Mesenchymal stem cell (in vitro differentiated cells and primary cell): ENCODE data around the gene GRAMD1B.
A peak's percentile ranks its signal among the peaks of the same experiment; 100 is the strongest.

ENCODE experiments used
- DNase-seq: peaks from one replicate; pipeline ENCODE4 v3.0.0-alpha.2; 2013
- H2AFZ ChIP-seq: one replicate; pipeline ENCODE4 v1.6.1; 2013; ENCODE audit warnings: low read depth, mild to moderate bottlenecking, control low read depth, inconsistent platforms, low read length, moderate library complexity
- H2AK5ac ChIP-seq: 2 replicates; pipeline ENCODE4 v1.6.1; 2013; ENCODE audit warnings: low read length, moderate library complexity, mild to moderate bottlenecking, inconsistent platforms; ENCODE audit not compliant: severe bottlenecking
- H2BK120ac ChIP-seq: one replicate; pipeline ENCODE4 v1.6.1; 2013; ENCODE audit warnings: low read depth, mild to moderate bottlenecking, inconsistent platforms, low read length, moderate library complexity
- H2BK12ac ChIP-seq, 2 experiments: one replicate each; pipeline ENCODE4 v1.6.1; 2013; ENCODE audit warnings: inconsistent platforms in 2 of 2, low read length in 2 of 2, mild to moderate bottlenecking in 2 of 2, moderate library complexity in 2 of 2, control low read depth in 1 of 2
- H2BK15ac ChIP-seq: one replicate; pipeline ENCODE4 v1.6.1; 2013; ENCODE audit warnings: mild to moderate bottlenecking, low read depth, inconsistent platforms; ENCODE audit not compliant: poor library complexity, severe bottlenecking
- H2BK5ac ChIP-seq: 2 replicates; pipeline ENCODE4 v1.6.1; 2013; ENCODE audit warnings: low read depth, mild to moderate bottlenecking, low read length, control low read depth, inconsistent platforms; ENCODE audit not compliant: poor library complexity, severe bottlenecking
- H3K14ac ChIP-seq, 2 experiments: one replicate each; pipeline ENCODE4 v1.6.1; 2013; ENCODE audit warnings: inconsistent platforms in 2 of 2, low read length in 2 of 2, control low read depth in 1 of 2, mild to moderate bottlenecking in 1 of 2, moderate library complexity in 1 of 2
- H3K18ac ChIP-seq, 2 experiments: one replicate each; pipeline ENCODE4 v1.6.1; 2013; ENCODE audit warnings: inconsistent platforms in 2 of 2, low read length in 2 of 2, control low read depth in 1 of 2, low read depth in 1 of 2, mild to moderate bottlenecking in 1 of 2
- H3K23ac ChIP-seq, 2 experiments: one replicate each; pipeline ENCODE4 v1.6.1; 2013; ENCODE audit warnings: inconsistent platforms in 2 of 2, low read length in 2 of 2, mild to moderate bottlenecking in 2 of 2, moderate library complexity in 2 of 2, control low read depth in 1 of 2
- H3K27ac ChIP-seq: 2 replicates; pipeline ENCODE4 v1.5.1; 2013; ENCODE audit warnings: mild to moderate bottlenecking, moderate library complexity, low read length, control low read depth, inconsistent platforms; ENCODE audit not compliant: poor library complexity, severe bottlenecking
- H3K27me3 ChIP-seq, 2 experiments: 2 replicates each; pipeline versions ENCODE4 v1.6.1 to v1.7.0; 2013; ENCODE audit warnings: low read length in 2 of 2, mild to moderate bottlenecking in 2 of 2, moderate library complexity in 2 of 2, control low read depth in 1 of 2, inconsistent platforms in 1 of 2; ENCODE audit not compliant: control insufficient read depth in 1 of 2, insufficient read depth in 1 of 2
- H3K36me3 ChIP-seq, 2 experiments: 2 replicates each; pipeline versions ENCODE4 v1.6.1 to v1.7.0; 2013; ENCODE audit warnings: low read length in 2 of 2, control low read depth in 1 of 2, inconsistent platforms in 1 of 2, low read depth in 1 of 2, mild to moderate bottlenecking in 1 of 2; ENCODE audit not compliant: insufficient read depth in 2 of 2, control insufficient read depth in 1 of 2
- H3K4ac ChIP-seq, 2 experiments: one replicate each; pipeline ENCODE4 v1.6.1; 2013; ENCODE audit warnings: inconsistent platforms in 2 of 2, low read length in 2 of 2, mild to moderate bottlenecking in 2 of 2, moderate library complexity in 2 of 2, control low read depth in 1 of 2, low read depth in 1 of 2
- H3K4me1 ChIP-seq: 2 replicates; pipeline ENCODE4 v1.6.1; 2013; ENCODE audit warnings: low read depth, low read length, control low read depth; ENCODE audit not compliant: control insufficient read depth, insufficient read depth
- H3K4me2 ChIP-seq: 2 replicates; pipeline ENCODE4 v1.6.1; 2013; ENCODE audit warnings: low read length, mild to moderate bottlenecking, inconsistent platforms; ENCODE audit not compliant: poor library complexity, severe bottlenecking
- H3K4me3 ChIP-seq, 2 experiments: 2 replicates each; pipeline versions ENCODE4 v1.5.1 to v1.7.0; 2013; ENCODE audit warnings: low read length in 2 of 2, mild to moderate bottlenecking in 2 of 2, control low read depth in 1 of 2, low read depth in 1 of 2; ENCODE audit not compliant: insufficient read depth in 1 of 2
- H3K79me1 ChIP-seq: replicated peaks from 2 replicates; pipeline ENCODE4 v1.6.1; 2013; ENCODE audit warnings: mild to moderate bottlenecking, control low read depth, low read length, inconsistent platforms; ENCODE audit not compliant: poor library complexity, severe bottlenecking
- H3K9ac ChIP-seq: 2 replicates; pipeline ENCODE4 v1.7.0; 2013; ENCODE audit warnings: mild to moderate bottlenecking, low read length, moderate library complexity
- H3K9me3 ChIP-seq: 2 replicates; pipeline ENCODE4 v1.7.0; 2013; ENCODE audit warnings: mild to moderate bottlenecking, low read length; ENCODE audit not compliant: control insufficient read depth
- H4K8ac ChIP-seq: one replicate; pipeline ENCODE4 v1.6.1; 2013; ENCODE audit warnings: inconsistent platforms, mild to moderate bottlenecking, low read length, moderate library complexity
- H4K91ac ChIP-seq: one replicate; pipeline ENCODE4 v1.6.1; 2013; ENCODE audit warnings: mild to moderate bottlenecking, low read length, inconsistent platforms
- WGBS: methylation state at CpG from one replicate; pipeline ENCODE4 v1.1.7; 2013; ENCODE audit warnings: mixed read lengths; 5-methylcytosine and 5-hydroxymethylcytosine counted together

GRAMD1B gene

DNA sequence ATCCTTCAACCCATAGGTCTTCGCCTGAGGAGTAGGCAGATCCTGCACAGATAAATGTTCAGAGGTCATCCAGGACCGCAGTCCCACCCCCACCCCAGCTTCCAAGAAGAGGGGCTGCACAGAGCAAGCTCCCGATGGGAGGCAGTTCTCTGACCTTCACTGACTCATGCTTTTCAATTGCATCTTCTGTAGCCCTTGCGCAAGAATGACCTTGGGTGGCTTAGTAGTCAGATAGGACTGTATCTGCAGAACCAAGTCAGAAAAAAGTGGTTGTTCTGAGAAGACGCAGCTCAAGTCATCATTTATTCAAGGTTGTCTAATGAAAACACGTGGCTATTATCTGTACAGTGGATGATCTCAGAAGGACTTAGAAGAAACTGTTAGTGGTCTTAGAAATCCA, 16.4 kb upstream of the GRAMD1B start:
- peak; percentile 13 for DNase-seq
- no peak overlapping the region for H2BK12ac ChIP-seq
- H3K23ac ChIP-seq: no peak overlapping the region
- H4K91ac ChIP-seq: no peak overlapping the region
- H2BK120ac ChIP-seq: no peak overlapping the region
- H3K4me1 ChIP-seq: no peaks in the 10 kb centered on the region
- H3K27ac ChIP-seq: no peak overlapping the region
- H3K4ac ChIP-seq: no peak overlapping the region
- no peaks in the 10 kb centered on the region for H3K36me3 ChIP-seq
- H3K14ac ChIP-seq: no peak overlapping the region
- no peak overlapping the region for H3K9ac ChIP-seq
- no peaks in the 10 kb centered on the region for H3K79me1 ChIP-seq
- no peak overlapping the region for H2AK5ac ChIP-seq
- H3K9me3 ChIP-seq: no peaks in the 10 kb centered on the region
- no peak overlapping the region for H2BK15ac ChIP-seq
- H3K4me2 ChIP-seq: no peak overlapping the region
- 74% methylated on average over 6 of the region's 6 CpGs for WGBS
- no peak overlapping the region for H2AFZ ChIP-seq
- H3K27me3 ChIP-seq: peaks cover 6 to 20% of the 10 kb centered on the region in 2 experiments
- no peak overlapping the region for H4K8ac ChIP-seq
- H3K18ac ChIP-seq: no peak overlapping the region
- no peak overlapping the region for H3K4me3 ChIP-seq
- no peak overlapping the region for H2BK5ac ChIP-seq

DNA sequence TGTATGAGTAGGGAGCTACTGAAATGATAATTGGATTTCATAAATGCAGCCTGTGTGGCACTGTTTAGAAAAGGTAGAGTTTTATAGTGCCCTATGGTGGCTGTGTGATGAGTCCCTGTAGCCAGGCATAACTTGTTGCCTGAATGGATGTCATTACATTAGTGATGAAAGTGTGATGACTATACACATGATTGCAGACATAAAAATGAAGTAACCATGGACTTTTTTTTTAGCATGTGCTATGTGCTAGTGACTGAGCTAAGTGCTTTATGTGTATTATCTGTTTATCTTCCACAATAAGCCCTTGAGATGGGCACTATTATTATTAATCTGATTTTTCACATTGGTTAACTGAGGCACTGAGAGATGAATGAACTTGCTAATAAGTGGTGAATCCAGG, 13.5 kb upstream of the GRAMD1B start:
- H3K27me3 ChIP-seq: peaks cover 6 to 8% of the 10 kb centered on the region in 2 experiments
- H3K4me3 ChIP-seq: no peak overlapping the region
- H2BK5ac ChIP-seq: no peak overlapping the region
- no peak overlapping the region for H2AK5ac ChIP-seq
- no peak overlapping the region for H4K8ac ChIP-seq
- no peak overlapping the region for H4K91ac ChIP-seq
- no peak overlapping the region for H2BK15ac ChIP-seq
- no peak overlapping the region for H3K18ac ChIP-seq
- H3K4me1 ChIP-seq: no peaks in the 10 kb centered on the region
- no peaks in the 10 kb centered on the region for H3K79me1 ChIP-seq
- H3K27ac ChIP-seq: no peak overlapping the region
- no peak overlapping the region for H2AFZ ChIP-seq
- no peak overlapping the region for H3K9ac ChIP-seq
- no peak overlapping the region for H3K4me2 ChIP-seq
- H3K23ac ChIP-seq: no peak overlapping the region
- H3K36me3 ChIP-seq: no peaks in the 10 kb centered on the region
- H2BK120ac ChIP-seq: no peak overlapping the region
- H2BK12ac ChIP-seq: no peak overlapping the region
- no peak overlapping the region for H3K4ac ChIP-seq
- H3K9me3 ChIP-seq: no peaks in the 10 kb centered on the region
- H3K14ac ChIP-seq: no peak overlapping the region
- no peak for DNase-seq

DNA sequence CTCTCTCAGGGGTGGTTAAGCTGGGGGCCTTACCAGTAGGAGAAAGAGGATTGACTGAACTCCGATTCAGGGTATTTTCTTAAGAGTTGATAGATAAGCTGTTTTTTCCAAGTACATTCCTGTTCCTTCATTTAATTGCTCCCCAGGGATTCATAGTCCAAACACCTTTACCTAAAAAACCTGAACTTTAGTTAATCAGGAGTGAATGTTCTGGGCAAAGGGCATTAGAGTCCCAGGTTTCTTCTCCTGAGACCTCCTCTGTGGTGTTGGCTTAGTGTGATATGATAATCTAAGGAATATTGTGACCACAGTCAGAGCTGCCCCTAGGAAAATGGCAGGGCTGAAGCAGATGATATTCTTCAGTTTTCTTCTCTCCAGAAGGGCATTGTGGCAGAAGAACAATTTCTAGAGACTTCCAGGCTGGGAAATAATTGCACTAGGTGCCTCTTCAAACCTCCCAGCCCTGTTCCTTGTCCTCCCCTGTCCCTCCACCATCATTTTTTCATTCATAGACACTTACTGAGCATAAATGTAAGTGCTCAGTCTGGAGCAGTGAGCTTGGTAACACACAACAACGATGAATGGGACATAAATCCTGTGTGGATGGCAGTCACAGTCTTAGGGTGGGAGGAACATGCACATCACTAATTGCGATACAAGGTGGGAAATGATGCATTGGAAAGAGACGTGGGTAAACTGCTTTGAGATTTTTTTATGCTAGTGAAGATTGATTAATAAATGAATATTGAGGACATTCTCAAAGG, 11.5 kb upstream of the GRAMD1B start:
- Histone ChIP-seq H3K9me3 (no peaks in the 10 kb centered on the region), H3K4ac (no peak overlapping the region), H2BK12ac (no peak overlapping the region), H3K9ac (no peak overlapping the region), H2BK15ac (no peak overlapping the region), H3K4me3 (no peak overlapping the region), H2BK5ac (no peak overlapping the region), H3K36me3 (no peaks in the 10 kb centered on the region), H3K79me1 (no peaks in the 10 kb centered on the region), H3K18ac (no peak overlapping the region), H3K14ac (no peak overlapping the region), H3K4me1 (no peaks in the 10 kb centered on the region), H2BK120ac (no peak overlapping the region), H2AK5ac (no peak overlapping the region), H4K8ac (no peak overlapping the region), H3K27me3 (peaks cover 13 to 15% of the 10 kb centered on the region in 2 experiments), H3K23ac (no peak overlapping the region), H4K91ac (no peak overlapping the region), H2AFZ (no peak overlapping the region), H3K27ac (no peak overlapping the region), H3K4me2 (no peak overlapping the region)
- 85% methylated on average over 3 of the region's 4 CpGs for WGBS
- no peak for DNase-seq

DNA sequence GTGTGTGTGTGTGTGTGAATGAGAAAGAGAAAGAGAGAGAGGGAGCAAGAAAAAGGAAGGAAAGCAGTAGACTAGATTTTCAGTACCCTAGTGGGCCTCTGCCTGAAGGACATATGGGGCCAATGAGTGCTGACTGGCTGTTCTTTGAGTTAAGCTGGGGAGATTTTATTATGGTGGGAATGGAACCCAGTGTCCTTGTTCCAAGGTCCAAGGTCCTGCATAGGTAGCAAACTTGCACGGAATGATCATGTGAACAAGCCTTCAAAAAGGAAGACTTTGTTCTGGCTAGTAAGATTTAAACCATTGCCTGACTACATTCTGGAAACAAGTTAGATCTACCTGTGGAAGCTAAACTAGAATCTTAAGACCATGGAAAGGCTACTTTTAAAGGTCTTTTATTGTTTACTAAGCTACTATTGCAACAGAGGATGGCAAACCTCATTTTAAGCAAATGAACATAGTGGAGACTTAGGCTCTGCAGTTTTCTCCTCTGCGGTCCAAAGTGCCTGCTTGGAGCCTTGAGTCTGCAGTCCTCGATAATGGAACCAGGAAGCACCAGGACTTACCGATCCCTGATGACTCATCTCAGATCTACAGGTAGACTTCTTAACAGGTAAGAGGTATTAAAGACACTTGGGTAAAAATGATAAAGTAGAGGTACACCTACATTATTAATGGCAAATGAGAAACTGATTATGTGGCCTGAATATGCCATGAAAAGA, 10.2 kb upstream of the GRAMD1B start:
- Histone ChIP-seq H2BK5ac (no peak overlapping the region), H3K4me3 (no peak overlapping the region), H2BK15ac (no peak overlapping the region), H3K9ac (no peak overlapping the region), H3K4me2 (no peak overlapping the region), H3K14ac (no peak overlapping the region), H3K18ac (no peak overlapping the region), H3K23ac (no peak overlapping the region), H3K36me3 (no peaks in the 10 kb centered on the region), H2BK120ac (no peak overlapping the region), H3K27me3 (peaks cover 20 to 27% of the 10 kb centered on the region in 2 experiments), H2BK12ac (no peak overlapping the region), H3K27ac (no peak overlapping the region), H3K79me1 (no peaks in the 10 kb centered on the region), H2AK5ac (no peak overlapping the region), H2AFZ (no peak overlapping the region), H3K4me1 (no peaks in the 10 kb centered on the region), H4K8ac (no peak overlapping the region), H4K91ac (no peak overlapping the region), H3K4ac (no peak overlapping the region), H3K9me3 (no peaks in the 10 kb centered on the region)
- WGBS: 100% methylated on average over 3 of the region's 4 CpGs
- no peak for DNase-seq
